HL-60 (cell line): Measurements from ENCODE around the gene TTLL11.

ENCODE experiments used
- CTCF ChIP-seq: IDR thresholded peaks from one replicate; pipeline ENCODE4 v1.5.1; 2011; ENCODE audit warnings: low read length, control low read depth, inconsistent platforms; ENCODE audit not compliant: insufficient read depth
- POLR2AphosphoS5 ChIP-seq: IDR thresholded peaks from 2 replicates; pipeline ENCODE4 v1.6.1; 2012; ENCODE audit warnings: low read depth

GRCh38 chr9:122125509-122126330 is 32.6 kb upstream of the TTLL11 start:
- TF ChIP-seq POLR2AphosphoS5 = no peak
- TF ChIP-seq CTCF = no peak
